Activated naive CD8-positive, alpha-beta T cell treated with anti-CD3 and anti-CD28 coated beads, Interleukin-2, amount 10 ng/mL, durations not matched to agents 7 days and 5 days (primary cell): ENCODE measurements around the gene LNPK. TPM values are rescaled to one million over a fixed set of nuclear protein-coding genes. Genes with fewer than 3 reads are reported as not detected.

Source experiments
- ATAC-seq: fragments of 150-1000 bp; cut with Tn5 transposase; one replicate; pipeline ENCODE4 v1.10.0; 2021; ENCODE audit warnings: low read depth, moderate library complexity
- POLR2A ChIA-PET: fragments of 350-600 bp; sonication (Branson Sonifier 250); formaldehyde crosslinking; loops from one replicate; lab custom pipeline; 2021; ENCODE audit warnings: antibody characterized with exemption; lab: Charles Lee
- DNase-seq: peaks from one replicate; pipeline ENCODE4 v3.0.0; 2021
- H3K27ac Mint-ChIP-seq: one replicate; pipeline ENCODE4 v1.8.0; 2022; ENCODE audit warnings: mild to moderate bottlenecking, mixed read lengths
- H3K27me3 Mint-ChIP-seq: one replicate; pipeline ENCODE4 v1.8.0; 2022; ENCODE audit warnings: mild to moderate bottlenecking, moderate library complexity, mixed read lengths
- H3K36me3 Mint-ChIP-seq: one replicate; pipeline ENCODE4 v1.8.0; 2021; ENCODE audit warnings: mild to moderate bottlenecking, mixed read lengths
- H3K4me1 Mint-ChIP-seq: one replicate; pipeline ENCODE4 v1.8.0; 2021; ENCODE audit warnings: mixed read lengths
- H3K4me3 Mint-ChIP-seq: one replicate; pipeline ENCODE4 v1.8.0; 2022; ENCODE audit warnings: mild to moderate bottlenecking, moderate library complexity, mixed read lengths
- H3K9me3 Mint-ChIP-seq: one replicate; pipeline ENCODE4 v1.8.0; 2021; ENCODE audit warnings: mixed read lengths
- total RNA-seq, 2 experiments: library from RNA; stranded (reverse); gene quantifications; one replicate each; pipeline ENCODE4 v1.2.3, GENCODE V29; 2021

LNPK gene
- 10 to 100 TPM; 41.5 to 45.4 TPM for total RNA-seq

DNA sequence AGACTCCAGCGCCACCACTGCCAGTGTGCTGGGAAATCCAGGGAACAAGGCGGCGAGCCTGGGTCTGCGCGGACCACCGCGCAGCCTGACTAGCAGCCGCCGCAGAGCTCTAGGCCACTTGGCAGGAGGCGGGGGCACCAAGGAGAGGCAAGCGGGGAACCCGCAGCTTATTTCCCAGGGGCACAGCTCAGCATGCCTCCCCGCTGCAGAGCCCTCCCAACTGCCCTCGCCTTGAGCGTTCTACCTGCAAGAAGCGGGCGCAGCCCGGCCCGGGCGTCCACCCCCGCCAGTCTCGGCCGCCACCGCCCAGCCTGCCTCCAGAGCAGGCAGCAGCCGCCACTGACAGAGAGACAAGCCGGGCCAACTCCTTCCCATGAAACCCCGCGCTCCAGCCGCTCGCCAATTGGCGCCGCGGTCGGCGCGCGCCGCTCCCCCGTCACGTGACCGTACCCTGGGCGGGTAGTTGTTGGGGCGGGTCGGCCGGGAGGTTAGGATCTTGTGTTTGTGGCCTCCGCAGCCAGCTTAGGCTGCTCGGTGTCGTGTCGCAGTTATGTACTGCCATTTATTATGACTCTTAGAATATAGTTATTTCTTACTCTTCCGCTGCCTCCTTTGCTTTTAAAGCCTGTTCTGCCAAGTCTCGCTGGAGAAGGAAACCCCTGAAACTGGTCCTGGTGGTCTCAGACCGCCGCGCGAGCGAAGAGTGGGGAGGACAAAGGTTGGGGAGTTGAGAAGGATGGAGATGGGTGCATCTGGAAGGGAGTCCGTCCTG, at the start of gene LNPK:
LNPK (minus strand) TSS at position 352 of the 772 bp plus-strand sequence. CDS start 6,683 bp downstream, outside the sequence.
- H3K36me3 Mint-ChIP-seq: peaks cover 1% of the 10 kb centered on the region
- DNase-seq: peak; percentile 92
- ATAC-seq: peak; percentile 94
- peak within 1 kb of the TSS; percentile 99 for H3K4me3 Mint-ChIP-seq
- H3K27me3 Mint-ChIP-seq: peaks cover 12% of the 10 kb centered on the region
- peak within 1 kb of the TSS; percentile 94 for H3K27ac Mint-ChIP-seq
- peaks cover 21% of the 10 kb centered on the region for H3K4me1 Mint-ChIP-seq
- H3K9me3 Mint-ChIP-seq: no peaks in the 10 kb centered on the region
- POLR2A ChIA-PET: interaction anchor here (0.7 to 1.4 kb wide), 5 partner anchors 12 to 267 kb away, joined by 3 to 4 read pairs (median 3); partner anchors contain the start of gene MTX2

DNA sequence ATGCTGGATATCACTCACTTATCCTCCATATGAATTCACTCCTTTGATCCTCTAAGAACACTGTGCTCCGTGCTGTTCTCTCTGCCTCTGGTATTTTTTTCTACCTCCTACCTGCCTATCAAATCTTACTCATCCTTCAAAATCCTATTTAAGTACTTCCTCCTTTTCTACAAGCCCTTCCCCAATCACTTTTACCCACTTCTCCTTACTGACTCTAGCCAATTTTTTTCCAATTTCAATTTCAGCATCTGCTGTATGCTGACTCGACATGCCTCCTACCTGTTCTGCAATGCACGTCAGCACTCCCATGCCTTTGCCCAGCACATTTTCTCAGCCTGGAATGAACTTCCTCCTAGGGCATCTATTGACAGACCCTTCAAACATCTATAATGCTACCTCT, 37.3 kb upstream of the LNPK start:
- no peaks in the 10 kb centered on the region for H3K9me3 Mint-ChIP-seq
- no peaks in the 10 kb centered on the region for H3K36me3 Mint-ChIP-seq
- DNase-seq (no peak), ATAC-seq (no peak)
- peaks cover 21% of the 10 kb centered on the region for H3K27me3 Mint-ChIP-seq
- POLR2A ChIA-PET: no interaction called here
- H3K4me3 Mint-ChIP-seq: no peak overlapping the region
- H3K4me1 Mint-ChIP-seq: no peaks in the 10 kb centered on the region
- no peak overlapping the region for H3K27ac Mint-ChIP-seq

GRCh38 chr2:176038694-176039093, 36.6 kb upstream of the LNPK start:
- Mint-ChIP-seq H3K36me3 (no peaks in the 10 kb centered on the region), H3K4me3 (no peak overlapping the region), H3K4me1 (no peaks in the 10 kb centered on the region), H3K9me3 (no peaks in the 10 kb centered on the region), H3K27ac (no peak overlapping the region), H3K27me3 (peaks cover 26% of the 10 kb centered on the region)
- ATAC-seq (no peak), DNase-seq (no peak)
- POLR2A ChIA-PET: no interaction called here

DNA sequence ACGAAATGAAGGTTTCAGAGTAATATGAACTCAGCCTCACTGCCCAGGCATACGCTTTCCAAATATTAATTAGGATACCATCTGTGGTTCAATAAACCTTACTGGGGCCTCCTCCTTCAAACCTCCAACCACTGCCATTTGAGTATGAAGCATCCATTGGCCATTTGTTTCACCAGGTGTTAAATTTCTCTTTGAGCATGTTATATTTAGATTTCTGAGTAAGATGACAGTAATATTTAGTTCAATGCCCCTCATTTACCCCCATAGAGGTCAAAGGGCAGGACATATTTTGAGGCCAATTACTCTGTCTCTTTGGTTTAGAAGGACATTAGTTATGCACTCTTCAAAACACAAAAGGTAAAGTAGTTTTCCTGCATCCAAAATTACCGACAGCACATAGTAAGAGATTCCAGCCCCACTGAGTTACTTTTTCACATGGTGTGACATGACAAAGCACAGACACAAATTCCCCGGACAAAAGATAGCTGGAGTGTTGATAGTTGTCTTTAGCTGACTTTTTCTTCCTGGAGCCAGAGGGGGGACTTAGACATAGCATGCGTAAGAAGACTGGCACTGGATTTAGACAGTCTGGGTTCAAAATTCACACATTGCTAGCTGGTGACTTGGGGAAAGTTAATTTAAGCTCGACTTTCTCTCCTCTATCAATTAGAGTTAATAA, 33.1 kb upstream of the LNPK start:
- ATAC-seq: no peak
- POLR2A ChIA-PET: no interaction called here
- no peaks in the 10 kb centered on the region for H3K9me3 Mint-ChIP-seq
- H3K27ac Mint-ChIP-seq: no peak overlapping the region
- no peaks in the 10 kb centered on the region for H3K36me3 Mint-ChIP-seq
- H3K4me1 Mint-ChIP-seq: no peaks in the 10 kb centered on the region
- no peak for DNase-seq
- no peak overlapping the region for H3K4me3 Mint-ChIP-seq
- peaks cover 27% of the 10 kb centered on the region for H3K27me3 Mint-ChIP-seq

DNA sequence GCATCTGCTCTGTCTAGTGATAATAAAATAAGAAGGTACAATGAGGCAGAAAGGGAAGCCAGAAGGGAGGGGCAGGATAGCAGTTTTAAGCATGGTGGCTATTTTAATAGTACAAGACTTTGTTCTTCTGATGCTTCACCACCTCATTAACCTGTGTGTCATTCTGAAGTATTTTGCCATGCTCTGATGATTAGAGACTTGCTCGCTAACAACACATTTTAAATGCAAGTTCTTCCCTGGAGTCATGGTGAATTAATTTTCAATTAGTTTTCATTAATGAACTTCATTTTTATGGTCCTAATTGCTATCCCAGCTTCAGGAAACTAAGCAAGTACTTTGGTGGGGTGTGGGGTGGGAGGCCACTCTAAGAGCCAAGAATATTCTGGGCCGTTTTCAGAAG, 25.7 kb upstream of the LNPK start:
- Mint-ChIP-seq H3K4me3 (no peak overlapping the region), H3K36me3 (no peaks in the 10 kb centered on the region), H3K9me3 (no peaks in the 10 kb centered on the region), H3K4me1 (no peaks in the 10 kb centered on the region), H3K27ac (no peak overlapping the region), H3K27me3 (peaks cover 35% of the 10 kb centered on the region)
- no peak for DNase-seq
- ATAC-seq: no peak
- POLR2A ChIA-PET: no interaction called here

GRCh38 chr2:176025932-176026331, 23.9 kb upstream of the LNPK start:
- ATAC-seq (no peak), DNase-seq (no peak)
- no peak overlapping the region for H3K27ac Mint-ChIP-seq
- POLR2A ChIA-PET: no interaction called here
- no peaks in the 10 kb centered on the region for H3K36me3 Mint-ChIP-seq
- no peaks in the 10 kb centered on the region for H3K4me1 Mint-ChIP-seq
- no peak overlapping the region for H3K4me3 Mint-ChIP-seq
- H3K9me3 Mint-ChIP-seq: no peaks in the 10 kb centered on the region
- peaks cover 39% of the 10 kb centered on the region for H3K27me3 Mint-ChIP-seq

- H3K9me3 Mint-ChIP-seq: no peaks in the 10 kb centered on the region
- no peaks in the 10 kb centered on the region for H3K36me3 Mint-ChIP-seq
- no peak overlapping the region for H3K27ac Mint-ChIP-seq
- DNase-seq (no peak), ATAC-seq (no peak)
- H3K27me3 Mint-ChIP-seq: peaks cover 34% of the 10 kb centered on the region
- POLR2A ChIA-PET: no interaction called here
- H3K4me1 Mint-ChIP-seq: no peaks in the 10 kb centered on the region
- H3K4me3 Mint-ChIP-seq: no peak overlapping the region
Measured at GRCh38 chr2:176024083-176024482, 22.0 kb upstream of the LNPK start.

DNA sequence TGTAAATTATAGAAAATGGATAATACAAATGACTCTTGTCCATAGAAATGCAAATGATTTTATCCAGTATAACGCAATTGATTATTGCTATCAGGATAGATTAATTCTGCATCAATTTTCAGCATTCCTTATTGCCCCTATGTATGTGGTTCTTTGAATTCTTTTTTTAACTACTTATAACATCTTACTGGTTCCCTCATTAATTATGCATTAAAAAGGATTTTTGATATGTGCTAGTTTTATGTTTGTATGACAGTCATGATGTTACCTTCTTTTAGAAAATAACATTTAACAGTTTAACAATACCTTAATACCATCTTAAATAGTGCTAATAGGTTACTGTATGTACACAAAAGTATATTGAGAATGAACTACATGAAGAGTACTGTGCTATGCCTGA, 20.0 kb upstream of the LNPK start:
- H3K27ac Mint-ChIP-seq: no peak overlapping the region
- H3K4me1 Mint-ChIP-seq: no peaks in the 10 kb centered on the region
- no peak for DNase-seq
- POLR2A ChIA-PET: no interaction called here
- H3K27me3 Mint-ChIP-seq: peaks cover 18% of the 10 kb centered on the region
- no peaks in the 10 kb centered on the region for H3K36me3 Mint-ChIP-seq
- ATAC-seq: no peak
- peaks cover 1% of the 10 kb centered on the region for H3K9me3 Mint-ChIP-seq
- no peak overlapping the region for H3K4me3 Mint-ChIP-seq

- H3K4me3 Mint-ChIP-seq: no peak overlapping the region
Measured at GRCh38 chr2:176020400-176020799, 18.3 kb upstream of the LNPK start.

DNA sequence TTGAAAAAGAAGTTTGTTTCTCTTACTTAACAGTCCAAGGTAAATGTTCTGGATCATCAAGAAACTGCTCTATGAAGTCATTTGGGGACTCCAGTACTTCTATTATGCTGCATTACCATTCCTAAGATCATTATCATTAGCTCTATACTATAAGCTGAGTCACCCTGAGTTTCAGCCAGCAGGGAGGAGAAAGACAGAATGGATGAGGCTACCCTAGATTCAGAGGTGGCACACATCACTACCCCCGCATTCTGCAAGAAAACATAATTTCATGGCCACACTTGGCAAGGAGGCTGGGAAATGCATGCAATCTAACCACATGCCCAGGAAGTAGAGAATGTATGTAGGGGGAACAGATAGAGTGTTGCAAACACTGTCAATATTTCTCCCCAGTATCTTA, 16.6 kb upstream of the LNPK start:
- Mint-ChIP-seq H3K4me3 (no peak overlapping the region), H3K36me3 (no peaks in the 10 kb centered on the region), H3K9me3 (peaks cover 1% of the 10 kb centered on the region), H3K27ac (no peak overlapping the region), H3K4me1 (no peaks in the 10 kb centered on the region), H3K27me3 (peaks cover 20% of the 10 kb centered on the region)
- POLR2A ChIA-PET: no interaction called here
- DNase-seq (no peak), ATAC-seq (no peak)

More at GRCh38 chr2:176020400-176020799, 18.3 kb upstream of the LNPK start:
- Mint-ChIP-seq H3K4me1 (no peaks in the 10 kb centered on the region), H3K27ac (no peak overlapping the region), H3K36me3 (no peaks in the 10 kb centered on the region), H3K9me3 (peaks cover 1% of the 10 kb centered on the region), H3K27me3 (peaks cover 18% of the 10 kb centered on the region)
- POLR2A ChIA-PET: no interaction called here
- no peak for DNase-seq
- no peak for ATAC-seq

- Mint-ChIP-seq H3K4me3 (no peak overlapping the region), H3K4me1 (no peaks in the 10 kb centered on the region), H3K9me3 (no peaks in the 10 kb centered on the region), H3K36me3 (no peaks in the 10 kb centered on the region), H3K27ac (no peak overlapping the region), H3K27me3 (peaks cover 26% of the 10 kb centered on the region)
- DNase-seq (no peak), ATAC-seq (no peak)
- POLR2A ChIA-PET: no interaction called here
Measured at GRCh38 chr2:176009445-176009844, 7.4 kb upstream of the LNPK start.

GRCh38 chr2:176004934-176005333, 2.9 kb upstream of the LNPK start:
- ATAC-seq: no peak
- Mint-ChIP-seq H3K27me3 (peaks cover 15% of the 10 kb centered on the region), H3K36me3 (no peaks in the 10 kb centered on the region), H3K4me3 (no peak overlapping the region), H3K27ac (no peak overlapping the region), H3K4me1 (peaks cover 13% of the 10 kb centered on the region), H3K9me3 (no peaks in the 10 kb centered on the region)
- POLR2A ChIA-PET: no interaction called here
- DNase-seq: no peak

DNA sequence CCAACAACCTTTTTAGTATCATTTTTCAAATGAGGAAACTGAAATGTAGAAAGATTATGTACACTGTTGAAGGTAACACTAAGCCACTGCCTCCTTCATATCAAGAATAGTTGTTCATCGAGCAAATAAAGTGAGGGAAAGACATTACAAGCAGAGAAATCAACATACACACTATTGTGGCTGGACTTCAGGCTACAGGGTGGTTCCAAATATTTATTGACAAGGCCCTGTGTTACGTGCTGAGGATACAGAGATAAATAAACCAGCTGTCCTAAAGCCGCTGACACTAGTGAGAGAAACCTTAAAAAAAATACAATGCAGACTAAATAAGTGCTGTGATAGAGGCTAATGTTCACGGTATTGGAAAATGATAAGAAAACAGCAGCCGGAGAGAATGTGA, 1.9 kb upstream of the LNPK start:
- H3K4me1 Mint-ChIP-seq: peaks cover 21% of the 10 kb centered on the region
- POLR2A ChIA-PET: no interaction called here
- no peak overlapping the region for H3K27ac Mint-ChIP-seq
- H3K9me3 Mint-ChIP-seq: no peaks in the 10 kb centered on the region
- ATAC-seq (no peak), DNase-seq (no peak)
- no peak overlapping the region for H3K4me3 Mint-ChIP-seq
- H3K27me3 Mint-ChIP-seq: peaks cover 15% of the 10 kb centered on the region
- H3K36me3 Mint-ChIP-seq: no peaks in the 10 kb centered on the region
